ENCODE measurements around the gene MEIS1.

MEIS1 gene

GRCh38 chr2:66443979-66444861, 9.3 kb downstream of the MEIS1 start:
- no peak for TF ChIP-seq ZNF274 (IDR thresholded peaks at IDR 0.05; ENCODE audit: low read depth, low read length)
- no peak overlapping the region for H3K4me3 ChIP-seq (ENCODE audit: low read length)

- no peak for TF ChIP-seq ZNF274 (IDR thresholded peaks at IDR 0.05; ENCODE audit: low read depth, low read length)
- H3K4me3 ChIP-seq (ENCODE audit: low read length) = no peak overlapping the region
Measured at GRCh38 chr2:66445076-66445924, 10.4 kb downstream of the MEIS1 start.

- H3K4me3 ChIP-seq (ENCODE audit: low read length) = no peak overlapping the region
- no peak for TF ChIP-seq ZNF274 (IDR thresholded peaks at IDR 0.05; ENCODE audit: low read depth, low read length)
Measured at GRCh38 chr2:66445925-66446871, 11.3 kb downstream of the MEIS1 start.

GRCh38 chr2:66446941-66447340, 12.0 kb downstream of the MEIS1 start:
- no peak overlapping the region for H3K4me3 ChIP-seq (ENCODE audit: low read length)
- TF ChIP-seq ZNF274 (IDR thresholded peaks at IDR 0.05; ENCODE audit: low read depth, low read length) = no peak

GRCh38 chr2:66447677-66448076, 12.8 kb downstream of the MEIS1 start:
- H3K4me3 ChIP-seq (ENCODE audit: low read length) = no peak overlapping the region

GRCh38 chr2:66448136-66448991, 13.4 kb downstream of the MEIS1 start:
- H3K4me3 ChIP-seq (ENCODE audit: low read length) = no peak overlapping the region
- TF ChIP-seq ZNF274 (IDR thresholded peaks at IDR 0.05; ENCODE audit: low read depth, low read length) = no peak

More at GRCh38 chr2:66447677-66448076, 12.8 kb downstream of the MEIS1 start:
- no peak for TF ChIP-seq ZNF274 (IDR thresholded peaks at IDR 0.05; ENCODE audit: low read depth, low read length)

- H3K4me3 ChIP-seq (ENCODE audit: low read length) = no peak overlapping the region
- no peak for TF ChIP-seq ZNF274 (IDR thresholded peaks at IDR 0.05; ENCODE audit: low read depth, low read length)
Measured at GRCh38 chr2:66452214-66452613, 17.3 kb downstream of the MEIS1 start.

- TF ChIP-seq ZNF274 (IDR thresholded peaks at IDR 0.05; ENCODE audit: low read depth, low read length) = no peak
- H3K4me3 ChIP-seq (ENCODE audit: low read length) = no peak overlapping the region
Measured at GRCh38 chr2:66452917-66453316, 18.0 kb downstream of the MEIS1 start.

- no peak overlapping the region for H3K4me3 ChIP-seq (ENCODE audit: low read length)
- TF ChIP-seq ZNF274 (IDR thresholded peaks at IDR 0.05; ENCODE audit: low read depth, low read length) = no peak
Measured at GRCh38 chr2:66455490-66455889, 20.6 kb downstream of the MEIS1 start.

- H3K4me3 ChIP-seq (ENCODE audit: low read length) = no peak overlapping the region
- TF ChIP-seq ZNF274 (IDR thresholded peaks at IDR 0.05; ENCODE audit: low read depth, low read length) = no peak
Measured at GRCh38 chr2:66456183-66457041, 21.5 kb downstream of the MEIS1 start.

GRCh38 chr2:66457545-66457944, 22.6 kb downstream of the MEIS1 start:
- no peak for TF ChIP-seq ZNF274 (IDR thresholded peaks at IDR 0.05; ENCODE audit: low read depth, low read length)
- no peak overlapping the region for H3K4me3 ChIP-seq (ENCODE audit: low read length)

GRCh38 chr2:66460031-66460430, 25.1 kb downstream of the MEIS1 start:
- TF ChIP-seq ZNF274 (IDR thresholded peaks at IDR 0.05; ENCODE audit: low read depth, low read length) = no peak
- H3K4me3 ChIP-seq (ENCODE audit: low read length) = no peak overlapping the region
